IPS DF 6.9 (cell line): ENCODE results near the gene CTDP1.

Experiments
- DNase-seq: peaks from one replicate; pipeline ENCODE4 v3.0.0-alpha.2; 2013; ENCODE audit warnings: low read depth, low spot score
- H3K27ac ChIP-seq: one replicate; pipeline ENCODE4 v1.5.1; 2013; ENCODE audit warnings: low read length, control low read depth
- H3K27me3 ChIP-seq: 2 replicates; pipeline ENCODE4 v1.6.1; 2013; ENCODE audit warnings: mild to moderate bottlenecking, low read length; ENCODE audit not compliant: control insufficient read depth, insufficient read depth
- H3K36me3 ChIP-seq: 2 replicates; pipeline ENCODE4 v1.6.1; 2013; ENCODE audit warnings: low read length; ENCODE audit not compliant: control insufficient read depth, insufficient read depth
- H3K4me1 ChIP-seq: 2 replicates; pipeline ENCODE4 v1.6.1; 2013; ENCODE audit warnings: low read length; ENCODE audit not compliant: control insufficient read depth, insufficient read depth
- H3K4me3 ChIP-seq: 2 replicates; pipeline ENCODE4 v1.5.1; 2013; ENCODE audit warnings: mild to moderate bottlenecking, low read length
- H3K9me3 ChIP-seq: 2 replicates; pipeline ENCODE4 v1.6.1; 2013; ENCODE audit warnings: low read length, inconsistent platforms; ENCODE audit not compliant: control insufficient read depth, insufficient read depth
- WGBS: extraction: QIAGEN DNeasy Blood & Tissue Kit; methylation state at CpG from one replicate; pipeline ENCODE4 v1.1.7; 2013; ENCODE audit warnings: mixed read lengths, missing lambda C conversion rate; ENCODE audit not compliant: insufficient read length, insufficient coverage; 5-methylcytosine and 5-hydroxymethylcytosine counted together

The CTDP1 gene

DNA sequence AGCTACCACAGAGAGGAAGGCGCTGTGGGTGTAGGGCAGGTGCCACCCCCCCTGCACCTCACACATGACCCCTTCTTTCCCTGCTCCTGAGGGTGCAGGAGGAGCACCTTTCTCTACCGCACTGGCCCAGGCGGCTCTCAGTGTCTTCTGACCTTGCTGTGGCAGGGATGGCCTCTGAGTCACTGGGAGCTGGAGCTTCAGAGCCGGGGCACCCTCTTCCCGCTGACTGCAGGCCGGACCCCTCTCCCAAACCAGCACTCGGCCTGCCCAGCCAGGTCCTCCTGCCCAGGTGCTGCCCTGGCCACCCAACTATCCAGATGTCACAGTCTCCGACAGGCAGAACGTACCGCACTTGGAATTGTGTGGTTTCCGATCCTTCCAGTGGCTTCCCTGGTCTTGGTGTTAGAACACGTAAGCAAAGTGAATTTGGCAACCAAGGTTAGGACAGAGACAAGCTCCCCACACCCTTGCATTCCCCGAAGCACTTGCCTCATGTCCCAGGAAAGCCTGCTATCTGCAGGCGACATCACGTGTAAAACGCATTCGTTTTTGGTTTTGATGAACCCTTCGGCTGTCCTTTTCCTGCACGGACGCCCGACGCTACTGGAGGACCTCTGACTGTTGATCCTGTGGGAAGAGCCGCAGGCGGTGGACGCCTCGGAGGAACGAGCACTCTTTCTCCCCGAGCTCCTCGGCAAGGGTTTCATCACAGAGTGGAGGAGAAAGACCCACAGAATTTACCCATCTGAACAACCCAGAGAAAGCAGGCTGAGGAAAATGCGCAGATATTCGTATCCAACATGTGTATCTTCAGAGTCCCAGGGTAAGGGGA is 93.5 kb downstream of the CTDP1 start:
- Histone ChIP-seq H3K4me3 (no peak overlapping the region), H3K27me3 (no peaks in the 10 kb centered on the region), H3K4me1 (no peaks in the 10 kb centered on the region), H3K27ac (no peak overlapping the region), H3K9me3 (no peaks in the 10 kb centered on the region), H3K36me3 (peaks cover 3% of the 10 kb centered on the region; the same call in 1 of the 2 replicates)
- DNase-seq = no peak
- no CpG with 5 or more reads among the region's 31 CpGs for WGBS

DNA sequence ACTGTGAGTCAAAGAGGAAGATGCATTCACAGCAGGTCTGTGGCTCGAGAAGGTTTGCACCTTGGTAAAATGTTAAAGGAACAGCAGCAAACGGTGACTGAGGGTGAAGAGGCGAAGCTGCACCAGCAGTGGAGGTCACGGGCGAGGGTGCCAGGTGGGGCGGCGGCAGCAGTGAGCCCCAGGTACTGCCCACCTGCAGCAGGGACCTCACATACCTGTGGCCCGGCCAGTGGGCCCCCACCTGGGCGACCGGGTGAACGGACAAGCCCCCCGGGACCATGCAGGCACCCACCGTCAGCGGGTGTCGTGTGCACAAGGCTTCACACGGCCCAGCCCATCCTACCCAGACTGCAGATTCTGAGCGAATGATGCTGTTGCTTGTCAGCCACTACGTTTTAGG is 94.5 kb downstream of the CTDP1 start:
- no peak for DNase-seq
- H3K36me3 ChIP-seq = peaks cover 3% of the 10 kb centered on the region; the same call in 1 of the 2 replicates
- H3K4me1 ChIP-seq = no peaks in the 10 kb centered on the region
- no peaks in the 10 kb centered on the region for H3K9me3 ChIP-seq
- H3K4me3 ChIP-seq = no peak overlapping the region
- no CpG with 5 or more reads among the region's 18 CpGs for WGBS
- H3K27me3 ChIP-seq = no peaks in the 10 kb centered on the region
- no peak overlapping the region for H3K27ac ChIP-seq

DNA sequence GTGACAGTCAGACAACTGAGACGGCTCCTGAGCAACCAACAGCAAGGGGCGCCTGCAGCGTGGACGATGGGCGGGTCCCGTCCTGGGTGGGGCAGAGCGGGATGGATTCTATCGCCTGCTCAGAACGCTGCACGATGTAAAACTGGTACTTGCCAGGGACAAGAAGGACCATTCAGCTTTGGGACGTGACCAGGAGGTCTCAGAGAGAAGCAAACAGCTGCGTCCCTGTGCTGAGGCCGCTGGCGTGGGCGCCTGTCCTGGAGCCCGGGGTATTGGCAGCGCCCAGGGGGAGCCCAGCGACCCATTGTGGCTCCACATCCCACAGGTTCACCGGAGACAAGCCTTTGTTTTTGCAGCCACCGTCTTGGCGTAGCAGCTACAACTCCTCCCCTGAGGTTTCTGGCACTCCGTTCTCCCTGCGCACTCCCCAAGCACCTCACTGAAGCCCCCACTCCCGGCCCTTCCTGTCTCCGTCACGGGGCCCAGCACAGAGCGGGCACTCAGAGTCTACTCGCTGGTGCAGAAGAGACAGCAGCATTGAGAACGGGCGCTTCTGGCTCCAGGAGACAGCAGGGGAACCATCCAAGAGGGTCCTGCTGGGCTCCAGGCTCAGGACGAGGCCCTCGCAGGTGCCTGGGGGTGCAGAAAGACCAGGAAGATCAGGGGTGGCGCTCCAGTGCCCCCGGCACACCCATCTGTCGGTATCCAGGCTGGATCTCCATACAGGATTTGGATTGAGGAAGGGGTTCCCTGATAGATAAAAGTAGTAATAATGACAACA is 96.0 kb downstream of the CTDP1 start:
- no peaks in the 10 kb centered on the region for H3K27me3 ChIP-seq
- DNase-seq = no peak
- peaks cover 3% of the 10 kb centered on the region; the same call in 1 of the 2 replicates for H3K36me3 ChIP-seq
- H3K27ac ChIP-seq = no peak overlapping the region
- no peak overlapping the region for H3K4me3 ChIP-seq
- no CpG with 5 or more reads among the region's 35 CpGs for WGBS
- H3K9me3 ChIP-seq = no peaks in the 10 kb centered on the region
- no peaks in the 10 kb centered on the region for H3K4me1 ChIP-seq

DNA sequence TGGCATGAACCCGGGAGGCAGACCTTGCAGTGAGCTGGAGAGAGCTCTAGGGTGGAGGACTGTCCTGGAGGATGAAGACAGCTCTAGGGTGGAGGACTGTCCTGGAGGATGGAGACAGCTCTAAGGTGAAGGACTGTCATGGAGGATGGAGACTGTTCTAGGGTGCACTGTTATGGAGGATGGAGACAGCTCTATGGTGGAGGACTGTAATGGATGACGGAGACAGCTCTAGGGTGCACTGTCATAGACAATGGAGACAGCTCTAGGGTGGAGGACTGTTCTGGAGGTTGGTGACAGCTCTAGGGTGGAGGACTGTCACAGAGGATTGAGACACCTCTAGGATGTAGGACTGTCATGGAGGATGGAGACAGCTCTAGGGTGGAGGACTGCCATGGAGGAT is 97.1 kb downstream of the CTDP1 start:
- peaks cover 3% of the 10 kb centered on the region; the same call in 1 of the 2 replicates for H3K36me3 ChIP-seq
- no peak for DNase-seq
- WGBS = no CpG with 5 or more reads among the region's 2 CpGs

DNA sequence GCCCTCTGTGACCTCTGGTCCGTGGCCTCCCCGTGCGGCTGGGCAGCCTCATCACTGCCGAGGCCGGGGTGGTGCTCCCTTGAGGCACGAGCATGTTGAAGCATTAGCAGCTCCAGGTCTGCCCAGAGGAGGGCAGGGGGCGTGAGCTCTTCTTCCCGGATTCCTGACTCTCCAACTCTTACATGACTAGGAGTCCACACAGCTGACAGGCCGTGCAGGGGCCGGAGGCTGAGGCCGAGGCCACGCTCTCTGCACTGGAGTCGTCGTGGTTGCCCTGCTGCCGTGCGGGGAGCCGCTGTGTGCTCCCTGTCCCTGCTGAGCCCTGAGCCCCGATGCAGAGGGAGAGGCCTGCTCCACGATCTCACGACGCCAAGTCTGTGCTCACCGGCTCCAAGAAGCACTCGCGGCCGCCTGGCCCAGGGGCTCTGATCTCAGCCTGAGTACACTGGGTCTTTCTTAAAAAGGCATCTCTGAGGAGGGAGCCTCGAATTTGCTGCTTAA is 98.7 kb downstream of the CTDP1 start:
- DNase-seq = no peak
- no CpG with 5 or more reads among the region's 26 CpGs for WGBS
- H3K27ac ChIP-seq = no peak overlapping the region
- H3K9me3 ChIP-seq = no peaks in the 10 kb centered on the region
- no peak overlapping the region for H3K4me3 ChIP-seq
- H3K27me3 ChIP-seq = no peaks in the 10 kb centered on the region
- no peaks in the 10 kb centered on the region for H3K4me1 ChIP-seq
- H3K36me3 ChIP-seq = no peaks in the 10 kb centered on the region

More for the DNA sequence above, 97.1 kb downstream of the CTDP1 start:
- H3K9me3 ChIP-seq = no peaks in the 10 kb centered on the region
- H3K27me3 ChIP-seq = no peaks in the 10 kb centered on the region
- no peaks in the 10 kb centered on the region for H3K4me1 ChIP-seq
- no peak overlapping the region for H3K27ac ChIP-seq
- no peak overlapping the region for H3K4me3 ChIP-seq

DNA sequence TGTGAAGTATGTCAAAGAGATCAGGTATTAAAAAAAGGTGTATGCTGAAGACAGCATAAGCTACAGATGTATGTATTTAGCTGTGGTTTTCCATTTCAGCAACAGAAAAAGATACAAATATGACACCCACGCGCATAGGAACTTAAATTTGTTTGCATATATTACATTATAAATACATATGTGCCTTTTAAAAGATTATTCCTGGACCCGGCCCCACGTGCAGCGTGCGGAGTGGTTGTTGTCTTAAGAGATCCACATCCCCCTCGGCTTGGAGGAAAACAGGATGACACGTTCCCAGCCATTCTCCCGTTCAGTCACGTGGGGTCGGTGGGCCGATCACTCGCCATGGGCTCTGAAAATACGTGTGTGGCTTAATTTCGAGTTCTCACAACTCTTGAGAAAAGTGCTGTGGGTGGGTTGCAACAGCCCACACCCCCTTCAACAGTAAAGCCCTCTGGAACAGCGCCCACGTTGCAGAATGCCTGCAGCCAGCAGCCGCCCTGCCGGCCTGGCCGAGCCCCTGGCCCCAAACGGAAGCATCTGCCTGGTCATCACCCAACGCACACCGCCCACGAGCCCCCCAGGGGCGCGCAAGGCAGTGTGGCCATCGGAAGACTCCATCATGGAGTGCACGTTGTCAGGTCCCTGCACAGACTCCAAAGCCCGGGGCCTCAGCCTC is 99.6 kb downstream of the CTDP1 start:
- H3K27me3 ChIP-seq = no peaks in the 10 kb centered on the region
- no peak overlapping the region for H3K27ac ChIP-seq
- H3K36me3 ChIP-seq = no peaks in the 10 kb centered on the region
- no peaks in the 10 kb centered on the region for H3K9me3 ChIP-seq
- no peak for DNase-seq
- WGBS = no CpG with 5 or more reads among the region's 29 CpGs
- H3K4me1 ChIP-seq = no peaks in the 10 kb centered on the region
- no peak overlapping the region for H3K4me3 ChIP-seq

DNA sequence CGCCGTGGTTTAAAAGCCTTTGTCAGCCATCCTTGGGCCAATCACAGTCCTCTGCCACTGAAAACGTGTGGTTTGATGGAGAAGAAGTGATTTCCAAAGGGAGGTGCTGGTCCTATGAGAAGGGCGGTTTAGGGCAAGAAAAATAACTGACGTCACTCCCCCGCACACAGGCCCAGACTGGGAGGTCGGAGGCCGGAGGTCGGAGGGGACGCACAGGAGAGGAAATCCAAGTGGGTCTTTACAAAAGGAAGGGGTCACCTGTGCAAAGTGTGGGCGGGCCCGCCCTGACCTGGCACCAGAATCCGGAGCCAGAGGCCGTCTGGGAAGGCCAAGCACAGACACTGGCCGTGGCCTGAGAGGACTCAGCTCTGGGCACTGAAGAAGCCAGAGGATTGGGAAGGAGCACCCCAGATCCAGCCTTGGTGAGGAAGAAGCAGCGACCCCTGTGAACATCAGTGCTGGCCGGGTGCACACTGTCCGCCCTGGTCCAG is 100.1 kb downstream of the CTDP1 start:
- H3K36me3 ChIP-seq = no peaks in the 10 kb centered on the region
- H3K27ac ChIP-seq = no peak overlapping the region
- H3K4me3 ChIP-seq = no peak overlapping the region
- H3K4me1 ChIP-seq = no peaks in the 10 kb centered on the region
- DNase-seq = no peak
- whole genome bisulfite sequencing = no CpG with 5 or more reads among the region's 18 CpGs
- H3K9me3 ChIP-seq = no peaks in the 10 kb centered on the region
- no peaks in the 10 kb centered on the region for H3K27me3 ChIP-seq

DNA sequence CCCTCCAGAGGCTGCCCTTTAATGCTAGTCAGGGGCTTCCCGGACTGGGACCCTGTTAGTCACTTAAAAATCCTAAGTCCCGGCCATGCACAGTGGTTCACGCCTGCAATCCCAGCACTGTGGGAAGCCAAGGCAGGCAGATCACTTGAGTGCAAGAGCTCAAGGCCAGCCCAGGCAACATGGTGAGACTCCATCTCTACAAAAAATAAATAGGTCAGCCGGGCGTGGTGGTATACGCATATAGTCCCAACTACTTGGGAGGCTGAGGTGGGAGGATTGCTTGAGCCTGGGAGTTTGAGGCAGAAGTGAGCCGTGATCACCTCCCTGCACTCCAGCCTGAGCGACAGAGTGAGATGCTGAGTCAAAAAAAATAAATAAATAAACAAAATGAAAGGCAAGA is 100.9 kb downstream of the CTDP1 start:
- Histone ChIP-seq H3K27me3 (no peaks in the 10 kb centered on the region), H3K27ac (no peak overlapping the region), H3K4me1 (no peaks in the 10 kb centered on the region), H3K4me3 (no peak overlapping the region), H3K9me3 (no peaks in the 10 kb centered on the region), H3K36me3 (no peaks in the 10 kb centered on the region)
- no peak for DNase-seq
- no CpG with 5 or more reads among the region's 8 CpGs for WGBS

DNA sequence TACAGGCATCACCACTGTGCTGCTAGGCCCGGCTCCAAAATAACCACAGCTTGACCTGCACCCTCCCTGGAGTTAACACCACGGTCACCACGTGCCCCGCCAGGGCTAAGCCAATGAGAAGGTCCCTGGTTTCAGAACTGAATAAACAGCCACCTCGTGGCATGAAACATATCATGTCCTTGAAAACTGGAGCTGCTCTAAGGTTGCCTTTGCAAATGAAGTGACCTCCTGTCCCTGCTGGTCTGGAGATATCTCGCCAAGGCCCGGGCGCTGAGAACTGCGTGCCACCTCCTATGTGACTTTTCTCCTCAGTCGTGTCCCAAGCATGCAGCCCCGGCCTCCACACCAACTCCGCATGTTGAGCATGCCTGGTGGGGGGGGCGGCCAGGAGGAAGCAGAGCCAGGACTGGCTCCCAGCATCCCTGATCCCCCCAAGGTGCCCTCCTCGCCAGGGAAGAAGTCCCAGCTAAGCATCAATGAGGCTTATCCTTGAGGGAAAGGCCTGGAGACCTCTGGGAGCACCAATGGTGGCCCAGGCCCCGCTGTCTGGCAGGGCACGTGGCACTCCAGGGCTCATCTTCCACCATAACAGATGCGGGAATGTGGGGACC is 101.8 kb downstream of the CTDP1 start:
- H3K9me3 ChIP-seq = no peaks in the 10 kb centered on the region
- no peak overlapping the region for H3K4me3 ChIP-seq
- H3K36me3 ChIP-seq = no peaks in the 10 kb centered on the region
- no peaks in the 10 kb centered on the region for H3K27me3 ChIP-seq
- DNase-seq = no peak
- no peak overlapping the region for H3K27ac ChIP-seq
- H3K4me1 ChIP-seq = no peaks in the 10 kb centered on the region
- no CpG with 5 or more reads among the region's 17 CpGs for WGBS
